ENCODE data around the gene PSD4.

PSD4 gene

GRCh38 chr2:113258471-113259147 is 84.8 kb downstream of the PSD4 start:
- DNase-seq, result no peak

All from nucleus accumbens (tissue), 56 donors.